ENCODE results near the gene CYLD.

Gene CYLD

GRCh38 chr16:50845296-50845695, 103.4 kb downstream of the CYLD start:
- no peak for DNase-seq (ENCODE audit: low read depth in 2 of 2)

- no peak for DNase-seq (ENCODE audit: low read depth in 2 of 2)
Observed at GRCh38 chr16:50846511-50846910, 104.6 kb downstream of the CYLD start.

- DNase-seq (ENCODE audit: low read depth in 2 of 2) = no peak
Observed at GRCh38 chr16:50847166-50847565, 105.3 kb downstream of the CYLD start.

GRCh38 chr16:50848755-50849514, 107.0 kb downstream of the CYLD start:
- DNase-seq (ENCODE audit: low read depth in 2 of 2) = no peak
